Transverse colon (tissue), 3 donors: ENCODE measurements around the gene DOCK2.

Experiments used
- EP300 ChIP-seq: sonication (generic); formaldehyde crosslinking; IDR thresholded peaks from one replicate; pipeline ENCODE4 v1.6.1; 2017; ENCODE audit warnings: antibody characterized with exemption, low read depth
- POLR2AphosphoS5 ChIP-seq, 3 donors: sonication (generic); formaldehyde crosslinking; IDR thresholded peaks; one replicate each; pipeline ENCODE4 v1.6.1; 2016; ENCODE audit warnings: antibody characterized with exemption in 3 of 3

DNA sequence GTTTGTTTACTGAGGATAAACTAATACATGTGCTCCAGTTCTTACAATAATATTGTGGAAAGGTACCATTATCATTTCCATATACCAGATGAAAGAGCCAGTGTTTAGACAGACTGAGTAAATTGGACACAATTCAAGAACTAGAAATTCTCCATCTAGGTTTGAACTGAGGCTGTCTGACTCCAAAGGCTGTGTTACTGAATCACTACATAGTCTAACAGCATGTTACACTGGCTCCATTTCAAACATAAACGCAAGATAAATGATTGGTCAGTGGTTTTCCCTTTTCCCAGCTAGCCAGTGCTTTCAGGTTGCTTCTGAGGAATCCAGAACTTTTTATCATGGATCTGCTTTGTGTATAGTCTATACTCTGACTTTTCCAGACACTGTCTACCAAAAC, 45.4 kb upstream of the DOCK2 start:
- no peak for TF ChIP-seq EP300
- TF ChIP-seq POLR2AphosphoS5 (IDR thresholded peaks at IDR 0.05), result no peak
